CD4-positive, alpha-beta T cell treated with Interferon alpha-2 for 1 hour (primary cell): Measurements from ENCODE around the gene MAPK6.
A peak's percentile ranks its signal among the peaks of the same experiment; 100 is the strongest.
"Not testable (repeated sequence)": the region's sequence is repeated elsewhere in the genome, so short reads cannot be mapped to it uniquely, and the experiment has no call there.

ENCODE experiments used
- DNase-seq, 2 donors: peaks; one replicate each; pipeline ENCODE4 v3.0.0-alpha.2; 2020 to 2022

The MAPK6 gene

DNA sequence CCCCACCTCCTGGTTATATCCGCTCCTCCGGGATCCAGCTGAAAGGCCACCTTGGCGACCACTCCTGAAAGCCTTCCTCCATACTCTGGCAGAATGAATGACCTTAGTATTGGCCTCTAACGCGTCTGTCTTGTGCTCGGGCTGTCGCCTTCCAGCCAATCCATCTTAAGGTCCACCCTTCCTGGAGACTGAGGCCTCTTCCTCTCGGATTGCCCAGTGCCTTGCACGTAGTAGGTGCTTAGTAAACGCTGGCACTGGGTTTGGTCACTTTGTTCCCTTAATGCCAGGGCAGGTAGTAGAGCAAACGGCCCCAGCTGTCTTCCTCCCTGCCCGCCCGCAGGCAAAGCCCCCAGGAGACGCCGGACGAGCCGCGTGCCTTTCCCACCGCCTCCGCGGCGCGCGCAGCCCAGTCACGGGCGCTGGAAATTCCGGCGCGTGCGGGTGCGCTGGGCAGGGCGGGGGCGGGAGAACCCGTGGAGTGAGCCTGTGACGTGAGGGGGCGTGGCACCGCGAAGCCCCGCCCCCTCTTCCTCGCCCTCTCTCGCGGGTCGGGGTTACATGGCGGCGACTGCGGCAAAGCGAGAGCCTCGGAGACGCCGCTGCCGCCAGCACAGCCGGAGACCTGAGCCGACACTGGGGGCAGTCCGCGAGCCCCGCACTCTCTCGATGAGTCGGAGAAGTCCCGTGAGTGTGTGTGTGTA, at the start of gene MAPK6:
Gene MAPK6, plus strand, starts transcription at position 527 of the 701 bp plus-strand sequence. CDS start 27,242 bp downstream, outside the sequence.
- DNase-seq: peak; percentile 94 to 96

DNA sequence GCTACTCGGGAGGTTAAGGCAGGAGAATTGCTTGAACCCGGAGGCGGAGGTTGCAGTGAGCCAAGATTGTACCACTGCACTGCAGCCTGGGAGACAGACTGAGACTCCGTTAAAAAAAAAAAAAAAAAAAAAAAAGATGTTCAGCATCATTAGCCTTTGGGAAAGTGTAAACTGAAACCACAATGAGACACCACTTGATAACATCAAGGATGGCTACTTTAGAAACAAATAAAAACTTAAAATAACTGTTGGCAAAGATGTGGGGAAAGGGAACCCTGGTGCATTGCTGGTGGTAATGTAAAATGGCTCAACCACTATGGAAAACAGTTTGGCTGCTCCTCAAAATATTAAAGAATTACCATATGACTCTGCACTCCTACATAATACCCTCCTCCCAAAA, 49.3 kb upstream of the MAPK6 start:
- no peak for DNase-seq

DNA sequence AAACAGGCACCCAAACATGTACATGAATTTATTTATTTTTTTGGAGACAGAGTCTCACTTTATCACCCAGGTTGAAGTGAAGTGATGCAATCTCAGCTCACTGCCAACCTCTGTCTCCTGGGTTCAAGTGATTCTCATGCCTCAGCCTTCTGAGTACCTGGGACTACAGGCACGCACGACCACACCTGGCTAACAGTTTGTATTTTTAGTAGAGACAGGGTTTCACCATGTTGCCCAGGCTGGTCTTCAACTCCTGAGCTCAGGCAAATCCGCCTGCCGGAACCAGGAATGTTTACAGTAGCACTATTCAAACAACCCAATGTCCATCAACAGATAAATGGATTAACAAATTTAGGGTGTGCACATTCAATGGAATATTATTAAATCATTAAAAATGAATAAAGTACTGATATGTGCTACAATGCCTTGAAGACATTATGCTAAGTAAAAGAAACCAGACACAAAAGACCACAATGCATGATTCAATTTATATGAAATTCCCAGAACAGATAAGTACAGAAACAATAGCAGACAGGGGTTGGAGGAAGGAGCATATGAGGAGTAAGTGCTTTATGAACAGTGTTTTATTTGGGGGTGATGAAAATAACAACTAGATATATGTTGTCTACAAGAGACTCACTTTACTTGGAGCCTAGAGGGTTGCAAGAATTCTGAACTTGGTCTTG, 48.7 kb upstream of the MAPK6 start:
- no peak for DNase-seq

DNA sequence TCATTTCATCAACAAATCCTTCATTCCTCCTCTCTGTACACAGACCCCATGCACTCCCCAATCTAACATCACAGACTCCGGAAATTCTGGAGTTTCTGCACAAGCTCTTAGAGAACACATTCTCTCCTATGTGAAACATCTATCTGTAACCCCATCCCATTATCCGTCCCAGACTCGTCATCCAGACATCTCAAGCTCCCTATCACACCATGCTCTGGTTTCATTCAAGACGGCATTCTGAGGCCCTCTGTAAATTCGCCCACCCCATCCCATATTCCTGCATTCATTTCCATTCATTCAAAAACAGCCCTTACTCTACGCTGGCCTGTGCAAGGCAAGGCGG, 48.0 kb upstream of the MAPK6 start:
- DNase-seq: no peak

DNA sequence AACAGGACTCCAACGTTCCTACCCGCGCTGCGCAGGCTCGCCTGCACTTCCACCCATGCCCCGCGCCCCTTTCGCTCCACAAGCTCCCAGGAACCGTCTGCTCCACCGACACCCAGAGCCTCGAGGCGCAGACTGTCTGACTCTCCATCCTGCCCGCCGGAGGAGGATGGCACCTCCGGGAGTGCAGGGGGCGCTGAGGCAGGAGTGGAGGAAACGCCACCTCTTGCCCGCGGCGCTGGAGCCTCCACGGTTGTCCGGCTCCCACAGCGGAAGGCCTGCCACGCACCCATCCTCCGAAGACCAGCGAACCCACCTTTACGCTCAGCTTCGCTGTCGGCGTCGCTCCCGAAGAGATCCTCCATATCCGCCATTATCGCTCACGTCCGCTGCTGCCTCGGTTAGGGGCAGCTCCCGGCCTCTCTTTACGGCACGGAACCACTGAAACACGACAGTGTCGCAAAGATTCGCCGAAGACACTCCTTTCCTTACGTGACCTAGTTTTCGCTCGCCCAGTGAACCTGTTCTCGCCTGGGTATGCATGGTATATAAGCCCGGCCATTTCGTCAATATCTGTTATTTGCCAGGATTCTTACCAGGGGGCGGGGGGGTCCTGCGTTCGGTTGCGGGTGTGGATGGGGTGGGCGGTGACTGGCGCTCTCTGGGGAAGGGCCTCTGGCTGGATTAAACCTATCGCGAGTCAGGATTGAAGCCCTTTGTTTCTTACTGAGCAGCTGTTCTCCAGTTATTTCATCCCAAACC, 47.5 kb upstream of the MAPK6 start, which contains the start of gene LEO1:
Gene LEO1, minus strand, starts transcription at position 404 of the 759 bp plus-strand sequence. Its CDS starts 33 bp downstream, at position 371.
- DNase-seq: peak; percentile 93 to 96

DNA sequence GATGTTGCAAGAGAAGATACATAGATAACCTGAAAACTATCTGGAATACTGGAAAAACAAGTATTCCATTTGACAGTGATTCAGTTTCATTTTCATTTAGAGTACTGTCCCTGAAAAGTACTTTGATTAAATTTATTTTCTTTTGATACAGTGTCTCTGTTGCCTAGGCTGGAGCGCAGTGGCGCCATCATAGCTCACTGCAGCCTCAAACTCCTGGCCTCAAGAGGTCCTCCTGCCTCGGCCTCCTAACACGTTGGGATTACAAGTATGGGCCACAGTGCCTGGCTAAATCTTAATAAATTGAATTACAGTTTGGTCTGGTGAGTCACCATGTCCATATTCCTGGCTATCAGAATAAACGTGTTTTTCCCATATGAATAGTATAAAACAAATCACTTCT, 45.8 kb upstream of the MAPK6 start:
- DNase-seq: no peak

DNA sequence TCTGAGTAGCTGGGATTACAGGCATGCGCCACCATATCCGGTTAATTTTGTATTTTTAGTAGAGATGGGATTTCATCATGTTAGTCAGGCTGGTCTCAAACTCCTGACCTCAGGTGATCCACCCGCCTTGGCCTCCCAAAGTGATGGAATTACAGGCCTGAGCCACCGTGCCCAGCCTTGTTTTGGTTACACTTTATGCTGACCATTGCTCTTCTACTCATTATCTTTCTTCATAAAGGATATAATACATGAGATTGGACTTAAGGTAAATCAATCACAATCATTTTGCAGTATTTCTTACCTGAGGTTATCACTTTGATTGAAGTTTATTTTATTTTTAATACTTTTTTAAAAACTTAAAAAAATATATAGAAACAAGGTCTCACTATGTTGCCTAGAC, 45.2 kb upstream of the MAPK6 start:
- no peak for DNase-seq

DNA sequence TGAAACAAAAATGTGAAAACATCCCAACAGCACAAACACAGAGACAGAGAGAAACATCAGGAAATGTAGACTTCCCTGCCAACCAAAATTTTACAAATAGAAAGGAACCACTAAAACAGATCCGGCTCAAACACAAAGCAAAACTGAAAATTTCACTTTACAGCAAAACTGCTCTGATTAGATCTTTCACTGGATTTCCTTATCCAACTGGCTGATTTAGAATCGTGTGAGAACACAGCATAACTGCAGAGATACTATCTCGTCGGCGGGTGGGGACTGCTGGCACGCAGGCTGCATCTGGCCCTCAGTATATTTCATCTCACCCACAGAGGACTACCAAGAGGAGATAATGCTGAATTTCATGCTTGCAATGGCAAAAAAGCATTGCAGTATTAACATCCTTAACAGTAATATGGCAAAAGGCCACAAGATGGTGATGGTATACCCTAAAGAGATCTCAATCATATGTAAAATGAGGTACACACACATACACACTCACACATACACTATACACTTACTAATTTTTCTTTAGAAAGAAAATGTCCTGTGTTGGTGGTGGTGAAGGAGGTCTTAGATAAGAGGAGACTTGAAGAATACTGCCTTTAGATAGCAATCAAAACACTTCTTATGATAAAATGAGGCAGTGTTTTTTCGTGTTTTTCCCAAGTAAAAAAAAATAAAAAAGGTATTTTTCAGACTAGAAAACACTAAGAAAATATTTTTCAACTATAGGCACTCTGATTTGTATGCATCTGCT, 36.8 kb upstream of the MAPK6 start:
- DNase-seq: peak; percentile 18 to 78

DNA sequence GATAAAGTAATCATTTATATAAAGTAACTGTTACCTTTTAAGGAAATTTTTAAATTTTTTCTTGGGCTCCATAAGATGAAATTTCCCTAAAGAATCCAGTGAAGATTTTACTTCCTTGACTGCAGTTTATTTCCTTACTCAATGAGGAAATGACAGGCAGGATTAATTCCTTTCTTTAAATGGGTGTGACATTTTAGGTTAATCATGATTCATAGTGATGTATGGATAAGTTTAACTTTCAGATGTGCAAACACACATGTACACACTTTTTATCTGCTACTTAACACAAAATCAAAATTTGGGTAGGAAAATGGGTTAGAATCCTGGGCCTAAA, 36.3 kb upstream of the MAPK6 start:
- no peak for DNase-seq

DNA sequence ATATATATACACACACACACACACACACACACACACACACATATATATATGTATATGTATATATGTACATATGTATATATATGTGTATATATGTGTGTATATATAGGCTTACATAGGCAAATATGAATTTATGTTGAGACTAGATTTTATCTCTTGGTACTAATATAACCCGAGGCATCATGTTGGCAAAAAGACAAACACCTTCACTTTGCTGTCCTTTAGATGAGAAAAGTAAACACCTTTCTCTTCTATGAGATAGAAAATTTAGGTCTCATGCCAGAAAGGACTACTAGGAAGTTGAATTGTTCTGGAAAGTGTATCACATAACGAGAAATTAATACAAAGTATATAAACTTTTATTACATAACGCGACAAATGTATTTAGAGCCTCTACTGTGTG, 27.9 kb upstream of the MAPK6 start:
- no peak for DNase-seq

DNA sequence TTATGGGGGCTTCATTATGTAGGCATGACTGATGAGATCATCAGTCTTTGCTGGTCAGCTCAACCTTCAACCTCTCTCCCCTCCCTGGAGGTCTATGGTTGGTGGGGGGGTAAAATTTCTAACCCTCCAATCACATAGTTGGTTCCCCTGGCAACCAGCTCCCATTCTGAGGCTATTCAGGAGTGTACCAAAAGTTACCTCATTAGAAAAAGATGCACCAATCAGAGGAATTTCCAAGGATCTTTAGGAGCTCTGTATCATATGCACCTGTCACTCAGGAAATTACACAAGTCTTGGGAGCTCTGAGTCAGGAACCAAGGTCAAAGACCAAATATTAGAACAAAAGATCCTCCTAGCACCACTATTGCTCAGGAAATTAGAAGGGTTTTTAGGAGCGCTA, 26.1 kb upstream of the MAPK6 start:
- no peak for DNase-seq

DNA sequence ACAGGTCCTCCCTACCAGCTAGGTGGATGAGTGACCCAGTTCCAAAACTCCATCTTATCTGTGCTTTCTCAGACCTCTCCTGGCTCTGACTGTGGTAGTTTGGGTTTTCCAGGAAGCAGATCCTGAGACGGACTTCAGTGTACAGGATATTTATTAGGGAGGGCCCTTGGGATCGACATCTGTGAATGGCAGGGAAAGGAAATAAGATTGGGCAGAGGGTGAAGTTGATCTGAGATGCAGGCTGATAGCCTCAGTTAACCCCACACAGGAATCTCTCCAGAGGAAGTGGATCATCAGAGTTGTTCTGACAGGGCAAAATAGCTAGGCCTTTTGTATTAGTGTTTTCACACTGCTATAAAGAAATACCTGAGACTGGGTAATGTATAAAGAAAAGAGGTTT, 16.7 kb upstream of the MAPK6 start:
- DNase-seq: no peak

DNA sequence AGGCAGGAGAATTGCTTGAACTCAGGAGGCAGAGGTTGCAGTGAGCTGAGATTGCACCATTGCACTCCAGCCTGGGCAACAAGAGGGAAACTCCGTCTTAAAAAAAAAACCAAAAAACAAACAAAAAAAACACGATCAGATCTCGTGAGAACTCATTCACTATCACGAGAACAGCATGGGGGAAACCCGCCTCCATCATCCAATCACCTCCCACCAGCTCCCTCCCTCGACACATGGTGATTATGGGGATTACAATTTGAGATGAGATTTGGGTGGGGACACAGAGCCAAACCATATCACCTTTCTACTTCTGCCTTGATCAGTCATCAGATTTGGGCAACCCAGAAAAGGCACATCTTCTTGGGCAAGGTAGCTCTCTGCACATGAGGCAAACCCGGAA, 15.9 kb upstream of the MAPK6 start:
- DNase-seq: not testable (repeated sequence)

DNA sequence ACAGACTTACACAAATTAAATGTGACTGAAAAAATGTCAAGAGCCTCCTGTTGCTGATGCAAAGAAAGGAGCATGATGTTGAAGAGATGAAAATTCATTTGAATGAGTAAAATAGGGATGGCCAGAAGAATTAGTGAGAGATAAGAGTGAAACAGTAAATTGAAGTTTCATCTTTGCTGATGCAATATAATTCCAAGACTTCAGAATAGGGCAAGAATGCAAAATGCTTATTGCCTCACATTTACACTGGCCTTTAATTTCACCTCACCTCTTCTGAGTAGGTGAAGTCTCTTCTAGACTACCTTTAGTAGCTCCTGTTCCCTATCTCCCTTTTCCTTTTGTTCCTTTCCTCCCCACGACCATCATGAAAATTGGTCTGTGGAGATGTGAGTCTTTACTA, 15.3 kb upstream of the MAPK6 start:
- no peak for DNase-seq

DNA sequence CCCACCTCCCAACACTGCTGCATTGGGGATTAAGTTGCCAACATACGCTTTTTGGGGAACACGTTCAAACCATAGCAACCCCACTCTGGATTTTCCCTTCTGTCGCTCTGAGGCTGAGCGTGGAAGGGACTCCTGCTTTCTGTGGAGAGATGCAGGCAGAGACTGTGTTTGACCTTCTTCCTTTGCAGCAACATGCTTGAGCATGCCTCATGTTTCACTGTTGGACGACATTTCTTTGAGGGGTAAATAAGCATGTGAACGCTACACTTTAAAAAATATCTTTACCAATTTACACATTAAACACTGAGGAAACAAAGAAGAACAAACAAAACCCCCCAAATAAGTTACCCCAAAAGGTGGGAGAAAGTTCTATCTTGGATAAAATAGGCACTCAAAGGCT, 14.2 kb upstream of the MAPK6 start:
- no peak for DNase-seq

DNA sequence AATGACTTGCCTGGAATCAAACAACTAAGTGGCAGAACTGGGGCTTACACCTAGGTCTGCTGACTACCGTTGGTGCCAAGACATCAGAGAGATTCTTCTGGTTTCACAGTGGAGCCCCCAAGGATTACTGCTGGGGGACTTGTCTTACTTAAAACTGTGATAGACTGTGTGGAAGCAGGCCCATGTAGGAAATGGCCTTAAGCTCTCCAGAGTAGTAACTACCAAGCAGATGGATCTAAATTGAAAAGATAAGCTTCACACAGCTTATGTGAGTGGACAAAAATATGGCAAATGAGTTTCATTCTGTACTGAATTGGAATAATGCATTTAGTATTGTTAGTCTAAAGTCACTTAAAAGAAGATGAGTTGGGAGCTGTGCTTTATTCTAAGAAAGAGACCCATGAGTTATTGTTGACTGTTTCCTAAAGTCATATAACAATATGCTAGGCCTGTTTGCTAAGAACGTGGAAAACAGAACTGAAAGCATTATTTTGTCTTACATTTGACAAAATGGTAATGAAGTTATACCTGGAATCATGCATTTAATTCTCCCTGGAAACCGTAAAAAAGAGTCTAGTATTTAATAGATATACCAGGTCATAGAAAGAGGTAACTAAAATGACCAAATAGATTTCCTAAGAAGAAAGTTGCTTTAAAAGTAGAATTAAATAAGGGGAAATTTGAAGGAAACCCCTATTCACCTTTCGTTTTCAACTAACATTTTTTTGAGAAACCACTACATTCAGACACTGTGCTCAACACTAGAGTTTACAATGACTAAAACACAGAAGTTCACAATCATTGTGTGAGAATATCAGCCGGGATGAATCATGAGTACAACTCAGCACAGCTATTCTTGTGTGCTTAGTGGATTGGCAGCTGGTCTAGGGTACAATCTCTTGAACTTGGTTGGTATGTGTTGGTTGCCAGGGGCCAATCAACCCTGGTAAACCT, 13.0 kb upstream of the MAPK6 start:
- no peak for DNase-seq

DNA sequence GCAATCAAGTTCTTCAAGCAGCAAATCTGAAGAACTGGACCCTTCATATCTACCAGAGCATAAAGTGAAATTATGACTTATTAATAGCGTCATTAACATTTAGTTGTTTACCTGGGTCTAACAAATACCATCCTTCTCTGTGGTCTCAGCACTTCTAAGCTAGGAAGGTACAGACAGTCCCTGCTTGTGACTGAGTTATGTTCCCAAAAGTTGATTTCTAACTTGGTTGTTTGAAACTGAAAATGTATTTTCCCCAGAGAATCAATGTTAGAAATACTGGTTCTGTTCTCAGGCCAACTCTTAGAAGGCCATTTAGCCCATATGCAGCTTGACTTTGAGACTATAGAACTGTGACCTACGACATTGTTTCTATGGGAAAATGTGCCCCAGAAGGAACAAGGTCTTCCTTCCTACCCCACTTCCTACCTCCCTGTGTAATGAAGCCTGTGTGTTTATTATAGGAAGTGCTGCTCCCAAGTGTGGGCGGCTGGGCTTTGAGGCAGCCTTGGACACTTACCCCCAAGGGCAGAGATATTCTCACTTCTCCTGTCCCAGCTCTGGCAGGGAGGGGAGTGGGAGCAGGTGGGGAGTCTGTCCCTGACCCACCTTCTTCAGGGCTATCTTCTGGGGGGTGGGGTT, 12.2 kb upstream of the MAPK6 start:
- DNase-seq: no peak

DNA sequence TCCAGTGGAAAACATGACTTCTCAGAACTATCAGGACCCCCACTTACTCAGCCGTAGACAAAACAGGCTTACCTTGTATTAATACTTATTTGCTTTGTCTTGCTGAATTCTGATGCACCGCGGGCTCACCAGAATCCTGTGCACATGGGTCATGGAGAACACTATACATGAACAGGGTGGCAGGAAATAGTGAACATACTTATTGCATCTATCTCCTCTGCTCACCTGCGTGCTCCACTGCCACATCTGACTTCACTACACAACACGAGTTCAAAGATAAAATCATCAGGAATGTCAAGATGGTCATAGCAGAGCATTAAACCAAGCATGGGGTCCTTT, 10.7 kb upstream of the MAPK6 start:
- no peak for DNase-seq

DNA sequence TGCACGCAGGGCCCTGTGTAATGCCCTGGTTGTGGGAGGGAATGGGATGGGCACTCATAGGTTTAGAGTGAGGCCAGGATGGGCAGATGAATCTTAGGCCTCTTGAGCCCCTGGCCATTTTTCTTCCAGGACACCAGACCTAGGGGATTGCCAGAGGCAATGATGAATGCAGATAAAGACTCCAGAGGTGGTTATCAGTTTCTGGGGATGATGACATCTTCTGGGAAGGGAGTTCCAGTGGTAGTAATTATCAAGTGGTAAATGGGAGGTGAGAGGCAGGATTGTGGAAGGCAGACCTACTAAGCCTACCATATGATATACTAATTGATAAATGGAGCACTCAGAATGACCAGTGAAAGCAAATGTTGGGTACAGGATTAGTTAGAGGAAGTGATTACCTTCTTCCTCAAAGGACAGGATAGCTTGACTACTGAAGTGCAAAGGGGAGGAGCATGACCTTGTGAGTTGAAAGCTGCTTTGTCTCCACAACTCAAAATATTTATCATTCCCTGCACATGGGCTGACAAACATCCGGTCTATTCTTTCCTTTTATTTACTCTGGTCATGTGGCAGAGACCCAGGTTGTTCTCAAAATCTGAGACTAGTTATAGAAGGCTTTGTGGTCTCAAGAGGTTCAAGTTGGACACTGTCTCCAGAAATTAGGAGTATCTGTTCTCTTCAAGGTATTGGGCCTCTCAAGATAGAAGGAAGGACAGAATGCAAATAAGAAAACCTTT, 10.2 kb upstream of the MAPK6 start:
- no peak for DNase-seq

DNA sequence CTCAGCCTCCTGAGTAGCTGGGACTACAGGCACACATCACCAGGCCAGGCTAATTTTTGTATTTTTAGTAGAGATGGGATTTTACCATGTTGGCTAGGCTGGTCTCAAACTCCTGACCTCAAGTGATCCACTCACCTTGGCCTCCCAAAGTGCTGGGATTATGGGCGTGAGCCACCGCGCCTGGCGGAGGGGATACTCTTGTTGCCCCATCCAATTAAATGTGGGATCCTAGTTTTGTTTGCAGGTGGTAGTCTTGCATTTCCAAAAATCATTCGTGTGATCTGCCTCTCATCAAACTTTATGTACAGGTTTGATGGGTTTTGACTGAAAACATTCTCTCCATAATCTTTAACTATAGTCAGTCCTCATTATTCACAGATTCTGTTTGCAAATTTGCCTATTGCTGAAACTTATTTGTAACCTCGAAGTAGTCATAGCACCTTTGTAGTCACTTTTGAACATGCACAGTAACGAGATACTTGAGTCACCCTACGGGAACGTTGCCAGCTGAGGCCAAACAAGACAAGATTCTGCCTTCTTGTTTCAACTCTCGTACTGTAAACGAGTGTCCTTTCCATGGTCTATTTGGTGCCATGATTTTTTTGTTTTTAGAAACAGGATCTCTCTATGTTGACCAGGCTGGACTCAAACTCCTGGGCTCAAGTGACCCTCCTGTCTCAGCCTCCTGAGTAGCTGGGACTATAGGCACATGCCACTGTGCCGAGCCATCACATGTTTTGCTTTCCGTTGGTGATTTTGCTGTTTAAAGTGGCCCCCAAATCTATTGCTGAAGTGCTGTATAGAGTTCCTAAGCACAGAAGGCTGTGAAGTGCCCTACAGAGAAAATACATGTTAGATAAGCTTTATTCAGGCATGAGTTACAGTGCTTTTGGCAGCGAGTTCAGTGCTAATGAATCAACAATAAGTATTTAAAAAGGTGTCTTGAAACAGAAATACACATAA, 8.1 kb upstream of the MAPK6 start:
- DNase-seq: no peak
